Astrocyte of the cerebellum (primary cell): ENCODE measurements around the gene MEN1.

Source experiments
- DNase-seq: peaks from one replicate; pipeline ENCODE4 v3.0.0-alpha.2; 2011; ENCODE audit warnings: low read depth
- H3K4me3 ChIP-seq: 2 replicates; pipeline ENCODE4 v1.5.1; 2011; ENCODE audit warnings: mild to moderate bottlenecking, low read depth, low read length, moderate library complexity
- CTCF ChIP-seq: IDR thresholded peaks from 2 replicates; pipeline ENCODE4 v1.5.1; 2012; ENCODE audit warnings: low read length, low read depth, moderate library complexity, mild to moderate bottlenecking; ENCODE audit errors: missing control alignments
- in situ Hi-C: cut with HindIII; loops from 2 replicates; pipeline ENCODE4 v1.10.0; 2017; ENCODE audit warnings: low sequenced_read_pairs

The MEN1 gene

GRCh38 chr11:64801158-64801464, 9.2 kb downstream of the MEN1 start:
- DNase-seq: no peak
- H3K4me3 ChIP-seq: no peak overlapping the region
- TF ChIP-seq CTCF: no peak
- in situ Hi-C loops: no loop called here

- H3K4me3 ChIP-seq: no peak overlapping the region
- in situ Hi-C loops: no loop called here
- no peak for DNase-seq
- no peak for TF ChIP-seq CTCF
Measured at GRCh38 chr11:64800303-64801157, 9.8 kb downstream of the MEN1 start.

GRCh38 chr11:64799623-64800302, 10.6 kb downstream of the MEN1 start:
- H3K4me3 ChIP-seq: no peak overlapping the region
- DNase-seq: no peak
- in situ Hi-C loops: no loop called here
- TF ChIP-seq CTCF: no peak

- TF ChIP-seq CTCF: no peak
- DNase-seq: no peak
- no peak overlapping the region for H3K4me3 ChIP-seq
- in situ Hi-C loops: no loop called here
Measured at GRCh38 chr11:64799256-64799622, 11.1 kb downstream of the MEN1 start.

GRCh38 chr11:64796757-64797541, 13.4 kb downstream of the MEN1 start:
- in situ Hi-C loops: no loop called here
- H3K4me3 ChIP-seq: no peak overlapping the region
- TF ChIP-seq CTCF: no peak
- DNase-seq: no peak

GRCh38 chr11:64796047-64796756, 14.1 kb downstream of the MEN1 start:
- in situ Hi-C loops: no loop called here
- no peak for TF ChIP-seq CTCF
- DNase-seq: no peak
- H3K4me3 ChIP-seq: no peak overlapping the region
